GM13976 (cell line): ENCODE measurements around the gene LRIG2.

Source experiments
- DNase-seq: peaks from one replicate; pipeline ENCODE4 v3.0.0; 2012; ENCODE audit warnings: low spot score
- in situ Hi-C: fragments of 300-500 bp; cut with MboI; formaldehyde crosslinking; loops from one replicate; pipeline ENCODE4 v1.12.0; 2022; ENCODE audit warnings: low sequenced_read_pairs, mixed read lengths, inconsistent platforms; ENCODE audit not compliant: unreplicated experiment
- TF ChIP-seq, protein P1 (sequence below): IDR thresholded peaks from 2 replicates; pipeline ENCODE4 v1.5.1; 2012; ENCODE audit warnings: borderline replicate concordance, mild to moderate bottlenecking; ENCODE audit not compliant: insufficient read depth; ENCODE audit errors: extremely low read depth, missing control alignments, control extremely low read depth

The LRIG2 gene

DNA sequence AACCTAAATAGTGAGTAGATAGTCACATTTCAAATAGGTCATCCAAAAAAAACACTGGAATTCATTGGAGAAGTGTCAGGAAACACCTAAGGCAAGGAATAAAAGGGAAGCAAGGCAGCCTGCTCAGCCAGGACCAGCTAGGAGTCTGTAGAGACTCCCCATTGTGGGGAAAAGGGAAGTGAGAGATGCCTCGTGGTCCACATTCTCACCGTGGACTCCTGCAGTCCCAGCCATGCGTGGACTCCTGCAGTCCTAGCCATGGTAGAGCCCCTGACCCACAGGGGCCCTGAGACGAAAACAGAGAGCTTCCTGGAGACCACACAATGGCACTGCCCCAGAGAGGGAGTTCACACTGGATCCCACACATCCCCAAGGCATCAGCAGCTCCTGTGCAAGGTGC lies 97.5 kb downstream of the LRIG2 start:
- in situ Hi-C loops, result no loop called here
- no peak for DNase-seq

DNA sequence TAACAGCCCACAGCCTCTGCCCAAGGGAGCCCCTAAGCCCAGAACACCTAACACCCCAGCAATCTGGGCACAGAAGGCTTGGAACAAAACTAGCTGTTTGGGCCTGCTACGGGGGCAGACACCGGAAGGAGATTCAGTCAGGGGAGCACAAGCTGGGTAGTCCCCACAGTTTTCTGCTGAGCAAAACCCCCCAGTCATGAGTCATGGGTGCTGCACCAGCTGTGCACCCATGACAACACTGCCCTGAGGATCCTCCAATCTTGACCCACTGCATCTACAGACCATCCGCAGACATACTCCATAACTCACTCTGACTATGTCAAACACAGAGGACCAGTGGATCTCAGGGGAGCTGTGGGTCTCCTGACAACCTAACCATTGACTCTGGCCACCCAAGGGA lies 105.1 kb downstream of the LRIG2 start:
- TF ChIP-seq, protein P1, sequence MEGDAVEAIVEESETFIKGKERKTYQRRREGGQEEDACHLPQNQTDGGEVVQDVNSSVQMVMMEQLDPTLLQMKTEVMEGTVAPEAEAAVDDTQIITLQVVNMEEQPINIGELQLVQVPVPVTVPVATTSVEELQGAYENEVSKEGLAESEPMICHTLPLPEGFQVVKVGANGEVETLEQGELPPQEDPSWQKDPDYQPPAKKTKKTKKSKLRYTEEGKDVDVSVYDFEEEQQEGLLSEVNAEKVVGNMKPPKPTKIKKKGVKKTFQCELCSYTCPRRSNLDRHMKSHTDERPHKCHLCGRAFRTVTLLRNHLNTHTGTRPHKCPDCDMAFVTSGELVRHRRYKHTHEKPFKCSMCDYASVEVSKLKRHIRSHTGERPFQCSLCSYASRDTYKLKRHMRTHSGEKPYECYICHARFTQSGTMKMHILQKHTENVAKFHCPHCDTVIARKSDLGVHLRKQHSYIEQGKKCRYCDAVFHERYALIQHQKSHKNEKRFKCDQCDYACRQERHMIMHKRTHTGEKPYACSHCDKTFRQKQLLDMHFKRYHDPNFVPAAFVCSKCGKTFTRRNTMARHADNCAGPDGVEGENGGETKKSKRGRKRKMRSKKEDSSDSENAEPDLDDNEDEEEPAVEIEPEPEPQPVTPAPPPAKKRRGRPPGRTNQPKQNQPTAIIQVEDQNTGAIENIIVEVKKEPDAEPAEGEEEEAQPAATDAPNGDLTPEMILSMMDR, result no peak
- no peak for DNase-seq
- in situ Hi-C loops, result no loop called here

More for the DNA sequence above, 97.5 kb downstream of the LRIG2 start:
- TF ChIP-seq, protein P1, result no peak

DNA sequence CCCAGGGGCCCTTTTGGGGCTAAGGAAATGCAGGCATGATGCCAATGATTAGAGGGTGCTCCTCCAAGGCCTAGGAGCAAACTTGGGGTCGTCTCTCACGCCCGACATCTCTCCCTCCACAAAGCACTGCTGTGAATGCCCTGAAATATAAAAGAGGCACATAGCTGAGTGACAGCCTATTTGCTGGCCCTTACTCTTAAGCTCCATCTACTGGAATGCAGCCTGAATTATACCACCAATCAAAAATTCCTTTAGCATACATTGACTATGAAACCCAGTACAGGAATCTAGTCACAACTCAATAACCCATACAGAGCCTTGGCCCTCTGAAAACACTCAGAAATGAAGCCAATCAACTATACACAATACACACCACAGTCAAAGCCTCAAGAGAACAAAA lies 105.5 kb downstream of the LRIG2 start:
- in situ Hi-C loops, result no loop called here
- TF ChIP-seq, protein P1, result no peak
- no peak for DNase-seq
